Uterus (tissue), 4 donors: ENCODE results near the gene SGCG. TPM values are rescaled to one million over a fixed set of nuclear protein-coding genes. Genes with fewer than 3 reads are reported as not detected.
"Not testable (repeated sequence)": the region's sequence is repeated elsewhere in the genome, so short reads cannot be mapped to it uniquely, and the experiment has no call there.

Experiments used
- DNase-seq, 2 donors: peaks; one replicate each; pipeline ENCODE4 v3.0.0-alpha.2; 2019 to 2020
- H3K27ac ChIP-seq, 2 donors: fragments of 200-600 bp; sonication (generic); 1 replicate in 1 of 2; 2 replicates in 1 of 2; pipeline ENCODE4 v1.5.1; 2016 to 2018
- H3K27me3 ChIP-seq, 2 donors: fragments of 200-600 bp; sonication (generic); one replicate each; pipeline ENCODE4 v1.5.1; 2018 to 2019; ENCODE audit warnings: control low read depth in 1 of 2
- H3K36me3 ChIP-seq, 2 donors: fragments of 200-600 bp; sonication (generic); one replicate each; pipeline ENCODE4 v1.5.1; 2019; ENCODE audit warnings: control low read depth in 1 of 2
- H3K4me1 ChIP-seq, 2 donors: fragments of 200-600 bp; sonication (generic); one replicate each; pipeline ENCODE4 v1.5.1; 2018 to 2019; ENCODE audit warnings: control low read depth in 1 of 2
- H3K4me3 ChIP-seq, 2 donors: fragments of 200-600 bp; sonication (generic); 1 replicate in 1 of 2; 2 replicates in 1 of 2; pipeline ENCODE4 v1.5.1; 2018 to 2019; ENCODE audit warnings: mild to moderate bottlenecking in 1 of 2
- H3K9me3 ChIP-seq, 2 donors: fragments of 200-600 bp; sonication (generic); one replicate each; pipeline ENCODE4 v1.5.1; 2019; ENCODE audit warnings: control low read depth in 1 of 2
- POLR2A ChIP-seq, 2 donors: fragments of 450-650 bp; IDR thresholded peaks; one replicate each; pipeline ENCODE4 v1.6.1; 2016; ENCODE audit warnings: antibody characterized with exemption in 2 of 2, mild to moderate bottlenecking in 1 of 2, moderate library complexity in 1 of 2
- intact Hi-C: fragments of 100-400 bp; cut with DNase I; formaldehyde crosslinking; loops from one replicate; pipeline ENCODE4 v1.15.1; 2023; ENCODE audit warnings: low total_unique reads
- total RNA-seq, 4 donors: library from RNA; depleted of rRNA in 3 of 4; stranded (reverse); fragments of >200 nt in 3 of 4; gene quantifications; one replicate each; pipeline versions ENCODE4 v1.1.0 to v1.2.4, GENCODE V29; 2014 to 2023
- TF ChIP-seq, protein P1 (sequence below), 4 experiments: fragments of 200-600 bp in 2 of 4; fragments of 450-650 bp in 2 of 4; sonication (generic) in 2 of 4; IDR thresholded peaks; one replicate each; pipeline ENCODE4 v1.5.1; 2016 to 2019; ENCODE audit warnings: antibody characterized with exemption in 4 of 4, mild to moderate bottlenecking in 2 of 4, moderate library complexity in 1 of 4
- donor health status: DM: yes; HTN: yes; CAD: no.

Gene SGCG
- total RNA-seq, 4 donors from 2014 or later: 0.88 to 2.8 TPM; not detected in 2

DNA sequence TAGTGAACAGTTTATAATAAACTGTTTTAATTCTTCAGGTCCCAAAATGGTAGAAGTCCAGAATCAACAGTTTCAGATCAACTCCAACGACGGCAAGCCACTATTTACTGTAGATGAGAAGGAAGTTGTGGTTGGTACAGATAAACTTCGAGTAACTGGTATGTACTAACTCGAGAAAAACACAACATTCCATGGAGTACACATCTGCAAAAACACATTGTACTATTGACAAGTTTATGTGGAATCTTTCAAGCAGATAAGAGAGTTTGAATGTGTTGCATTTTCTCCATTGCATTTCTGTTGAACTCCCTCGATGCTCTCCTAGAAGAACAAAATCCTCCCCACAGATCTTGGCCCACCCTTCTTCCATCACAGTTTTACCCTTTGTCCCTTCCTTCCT lies 98.5 kb downstream of the SGCG start:
- DNase-seq: no peak
- no peak overlapping the region for H3K4me3 ChIP-seq
- intact Hi-C loops: no loop called here
- H3K27me3 ChIP-seq: no peaks in the 10 kb centered on the region
- no peak overlapping the region for H3K27ac ChIP-seq
- no peaks in the 10 kb centered on the region for H3K9me3 ChIP-seq
- TF ChIP-seq, protein P1, sequence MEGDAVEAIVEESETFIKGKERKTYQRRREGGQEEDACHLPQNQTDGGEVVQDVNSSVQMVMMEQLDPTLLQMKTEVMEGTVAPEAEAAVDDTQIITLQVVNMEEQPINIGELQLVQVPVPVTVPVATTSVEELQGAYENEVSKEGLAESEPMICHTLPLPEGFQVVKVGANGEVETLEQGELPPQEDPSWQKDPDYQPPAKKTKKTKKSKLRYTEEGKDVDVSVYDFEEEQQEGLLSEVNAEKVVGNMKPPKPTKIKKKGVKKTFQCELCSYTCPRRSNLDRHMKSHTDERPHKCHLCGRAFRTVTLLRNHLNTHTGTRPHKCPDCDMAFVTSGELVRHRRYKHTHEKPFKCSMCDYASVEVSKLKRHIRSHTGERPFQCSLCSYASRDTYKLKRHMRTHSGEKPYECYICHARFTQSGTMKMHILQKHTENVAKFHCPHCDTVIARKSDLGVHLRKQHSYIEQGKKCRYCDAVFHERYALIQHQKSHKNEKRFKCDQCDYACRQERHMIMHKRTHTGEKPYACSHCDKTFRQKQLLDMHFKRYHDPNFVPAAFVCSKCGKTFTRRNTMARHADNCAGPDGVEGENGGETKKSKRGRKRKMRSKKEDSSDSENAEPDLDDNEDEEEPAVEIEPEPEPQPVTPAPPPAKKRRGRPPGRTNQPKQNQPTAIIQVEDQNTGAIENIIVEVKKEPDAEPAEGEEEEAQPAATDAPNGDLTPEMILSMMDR (IDR thresholded peaks at IDR 0.05): no peak
- TF ChIP-seq POLR2A (IDR thresholded peaks at IDR 0.05): no peak
- no peaks in the 10 kb centered on the region for H3K4me1 ChIP-seq
- no peaks in the 10 kb centered on the region for H3K36me3 ChIP-seq

DNA sequence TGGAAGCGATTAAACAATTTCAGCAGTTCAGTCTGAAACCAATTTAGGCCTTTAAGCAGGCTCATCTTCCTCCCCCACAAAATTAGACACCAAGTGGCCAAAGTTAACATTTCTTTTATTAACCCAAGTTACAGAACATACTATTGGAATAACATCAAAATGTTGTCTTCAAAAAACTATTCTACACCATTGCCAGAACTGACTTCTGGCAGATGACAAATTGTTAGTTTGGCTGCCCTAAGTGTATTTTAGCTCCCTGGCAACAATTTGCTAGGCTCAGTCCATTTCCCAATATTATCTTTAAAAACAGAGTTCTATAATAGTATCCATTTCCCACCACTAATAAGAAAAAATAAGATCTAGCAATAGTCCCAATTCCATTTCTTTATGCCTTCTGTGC lies 107.8 kb downstream of the SGCG start:
- Histone ChIP-seq H3K4me1 (no peaks in the 10 kb centered on the region), H3K4me3 (no peak overlapping the region), H3K36me3 (no peaks in the 10 kb centered on the region), H3K9me3 (no peaks in the 10 kb centered on the region), H3K27ac (no peak overlapping the region), H3K27me3 (no peaks in the 10 kb centered on the region)
- TF ChIP-seq POLR2A (IDR thresholded peaks at IDR 0.05): no peak
- intact Hi-C loops: no loop called here
- DNase-seq: no peak

DNA sequence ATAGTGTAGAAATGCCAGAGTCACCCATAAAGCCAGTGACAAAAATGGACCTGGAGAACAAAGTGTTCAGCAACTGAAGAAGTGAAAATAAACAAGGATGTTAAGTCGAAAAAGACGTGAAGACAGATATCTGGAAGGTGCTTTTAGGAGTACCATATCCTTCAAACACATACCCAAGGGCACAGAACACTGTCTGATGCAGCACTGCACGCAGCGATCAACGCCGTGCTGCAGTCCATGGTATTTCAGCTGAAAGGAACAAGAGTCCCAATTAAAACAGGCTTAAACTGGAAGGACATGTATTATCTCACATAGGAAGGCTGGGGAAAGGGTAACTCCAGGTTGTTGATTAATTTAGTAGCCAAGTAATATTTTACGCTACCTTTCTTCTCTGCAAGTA lies 108.2 kb downstream of the SGCG start:
- TF ChIP-seq, protein P1 (IDR thresholded peaks at IDR 0.05): no peak
- no peak for TF ChIP-seq POLR2A (IDR thresholded peaks at IDR 0.05)
- Histone ChIP-seq H3K27ac (no peak overlapping the region), H3K4me3 (no peak overlapping the region), H3K27me3 (no peaks in the 10 kb centered on the region), H3K4me1 (no peaks in the 10 kb centered on the region), H3K9me3 (no peaks in the 10 kb centered on the region), H3K36me3 (no peaks in the 10 kb centered on the region)
- intact Hi-C loops: no loop called here
- DNase-seq: no peak

DNA sequence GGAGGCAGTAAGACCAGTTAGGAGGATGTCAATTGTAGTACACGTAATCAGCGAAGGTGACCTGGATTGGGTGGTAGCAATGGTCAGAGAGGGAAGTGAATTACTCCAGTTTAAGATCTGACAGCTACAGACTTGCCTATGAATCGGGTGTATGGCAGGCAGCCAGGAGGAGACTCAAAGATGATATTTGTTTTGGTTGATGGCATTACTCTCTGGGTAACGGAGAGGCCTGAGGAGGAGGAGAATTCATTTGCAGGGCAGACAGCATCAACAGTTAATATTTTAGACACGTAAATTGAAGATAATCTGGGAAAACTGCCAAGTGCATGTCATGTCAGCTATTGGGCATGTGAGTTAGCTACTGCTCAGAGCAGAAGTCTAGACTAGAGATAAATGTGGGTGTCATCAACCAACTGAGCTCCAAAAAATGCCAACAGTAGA lies 109.2 kb downstream of the SGCG start:
- no peaks in the 10 kb centered on the region for H3K9me3 ChIP-seq
- DNase-seq: no peak
- H3K4me1 ChIP-seq: no peaks in the 10 kb centered on the region
- H3K4me3 ChIP-seq: no peak overlapping the region
- no peak for TF ChIP-seq POLR2A (IDR thresholded peaks at IDR 0.05)
- TF ChIP-seq, protein P1 (IDR thresholded peaks at IDR 0.05): no peak
- intact Hi-C loops: no loop called here
- no peak overlapping the region for H3K27ac ChIP-seq
- no peaks in the 10 kb centered on the region for H3K36me3 ChIP-seq
- H3K27me3 ChIP-seq: no peaks in the 10 kb centered on the region

DNA sequence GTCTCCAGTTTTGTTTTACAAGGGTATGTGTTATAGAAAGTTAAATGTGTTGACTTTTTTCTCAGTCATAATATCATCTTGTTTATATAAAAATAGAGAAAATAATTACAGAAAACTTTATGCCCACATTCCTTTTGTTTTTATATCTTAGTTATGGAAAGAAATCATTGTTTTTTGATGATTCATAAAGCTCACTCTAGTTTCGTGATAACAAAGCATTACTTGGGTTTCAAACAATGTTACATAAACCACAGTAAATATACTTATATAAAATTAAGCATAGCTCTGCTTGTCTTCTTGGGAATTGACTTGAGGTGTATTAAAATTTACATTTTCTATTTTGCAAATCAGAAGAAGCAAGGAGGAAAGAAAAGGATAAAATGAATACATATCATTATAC lies 111.8 kb downstream of the SGCG start:
- Histone ChIP-seq H3K9me3 (no peaks in the 10 kb centered on the region), H3K27me3 (no peaks in the 10 kb centered on the region), H3K4me3 (no peak overlapping the region), H3K4me1 (no peaks in the 10 kb centered on the region), H3K36me3 (no peaks in the 10 kb centered on the region), H3K27ac (no peak overlapping the region)
- intact Hi-C loops: no loop called here
- DNase-seq: no peak
- TF ChIP-seq, protein P1 (IDR thresholded peaks at IDR 0.05): no peak
- TF ChIP-seq POLR2A (IDR thresholded peaks at IDR 0.05): no peak

DNA sequence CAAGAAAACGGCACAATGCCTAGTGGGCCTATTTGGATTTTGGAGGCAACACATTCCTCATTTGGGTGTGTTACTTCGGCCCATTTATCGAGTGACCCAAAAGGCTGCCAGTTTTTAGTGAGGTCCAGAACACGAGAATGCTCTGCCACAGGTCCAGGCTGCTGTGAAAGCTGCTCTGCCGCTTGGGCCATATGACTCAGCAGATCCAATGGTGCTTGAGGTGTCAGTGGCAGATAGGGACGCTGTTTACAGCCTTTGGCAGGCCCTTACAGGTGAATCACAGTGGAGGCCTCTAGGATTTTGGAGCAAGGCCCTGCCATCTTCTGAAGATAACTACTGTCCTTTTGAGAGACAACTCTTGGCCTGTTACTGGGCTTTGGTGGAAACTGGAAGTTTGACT lies 134.1 kb downstream of the SGCG start:
- DNase-seq, intact Hi-C loops, H3K4me1 ChIP-seq, H3K4me3 ChIP-seq, H3K27me3 ChIP-seq, H3K36me3 ChIP-seq, H3K9me3 ChIP-seq, H3K27ac ChIP-seq: not testable (repeated sequence)
